NCI-H524 treated with DMSO at 0.1 percent for 48 hours (cell line): ENCODE measurements around the gene ALG2.

Experiments used
- DNase-seq: peaks from one replicate; lab custom pipeline; 2025; lab: John Stamatoyannopoulos, UW

Gene ALG2

GRCh38 chr9:99192786-99193465 lies 28.8 kb downstream of the ALG2 start:
- DNase-seq: no peak

GRCh38 chr9:99190597-99191283 lies 31.0 kb downstream of the ALG2 start:
- no peak for DNase-seq

GRCh38 chr9:99189887-99190596 lies 31.7 kb downstream of the ALG2 start:
- DNase-seq: no peak

GRCh38 chr9:99189186-99189585 lies 32.6 kb downstream of the ALG2 start:
- no peak for DNase-seq

DNA sequence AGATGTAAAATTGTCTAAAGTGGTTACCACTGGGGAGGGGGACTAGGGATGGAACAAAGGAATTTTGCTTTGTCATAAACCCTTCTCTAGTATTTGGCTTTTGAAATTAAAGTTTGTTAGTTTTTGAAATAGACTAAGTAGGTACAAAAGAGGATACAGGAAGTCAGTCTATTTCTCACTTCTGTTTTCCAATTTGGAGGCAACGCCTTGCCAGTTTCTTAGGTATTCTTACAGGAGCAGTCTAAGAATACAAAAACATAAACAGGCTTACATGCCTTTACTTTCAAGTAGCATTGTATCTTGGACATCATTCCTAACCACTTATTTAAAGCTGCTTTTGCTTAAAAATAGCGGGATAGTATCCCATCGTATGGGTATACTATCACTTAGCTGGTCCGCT lies 34.4 kb downstream of the ALG2 start:
- DNase-seq: no peak

GRCh38 chr9:99185934-99186333 lies 35.8 kb downstream of the ALG2 start:
- no peak for DNase-seq

GRCh38 chr9:99185348-99185632 lies 36.5 kb downstream of the ALG2 start:
- DNase-seq: no peak

DNA sequence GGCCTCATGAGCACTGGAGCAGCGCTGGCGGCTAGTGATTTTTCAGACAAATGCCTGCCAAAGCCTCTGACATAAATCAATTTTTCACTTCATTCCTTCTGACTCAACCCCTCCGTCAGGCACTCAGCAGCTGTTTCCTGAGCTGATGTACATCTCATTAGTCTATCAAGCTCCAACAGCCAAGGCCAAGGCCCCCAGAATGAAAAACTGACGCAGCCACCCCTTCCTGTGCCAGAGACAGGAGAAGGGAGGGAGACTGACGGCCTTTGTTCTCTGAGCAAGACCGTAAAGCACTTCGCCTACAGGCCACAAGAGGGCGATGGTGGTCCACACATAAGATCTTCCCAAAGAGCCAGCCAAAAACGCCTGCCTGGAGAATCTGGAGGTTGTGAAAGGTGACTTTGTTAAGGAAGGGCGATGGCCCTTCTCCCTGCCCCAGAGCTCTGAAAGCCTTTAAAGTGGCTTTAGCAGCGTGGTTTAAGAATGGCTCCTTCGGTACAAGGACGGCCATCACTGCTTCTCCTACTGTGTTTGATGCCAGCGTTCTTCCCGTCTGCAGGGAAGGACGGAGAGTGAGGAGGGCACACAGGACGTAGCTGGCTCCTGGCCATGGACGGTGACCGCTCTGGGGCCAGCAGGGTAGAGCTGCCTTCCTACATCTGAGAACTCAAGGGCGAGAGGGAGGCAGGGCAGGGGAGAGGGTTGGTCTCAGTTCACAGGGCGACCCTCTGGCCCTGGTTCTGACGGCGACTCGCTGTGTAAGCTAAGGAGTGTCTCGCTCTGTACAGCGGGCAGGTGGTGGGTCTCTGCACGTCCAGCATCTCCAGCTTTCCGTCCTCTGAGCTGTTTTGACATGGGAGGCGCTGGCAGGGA lies 37.0 kb downstream of the ALG2 start:
- peak; percentile 50 for DNase-seq

GRCh38 chr9:99184110-99184474 lies 37.6 kb downstream of the ALG2 start:
- DNase-seq: no peak

DNA sequence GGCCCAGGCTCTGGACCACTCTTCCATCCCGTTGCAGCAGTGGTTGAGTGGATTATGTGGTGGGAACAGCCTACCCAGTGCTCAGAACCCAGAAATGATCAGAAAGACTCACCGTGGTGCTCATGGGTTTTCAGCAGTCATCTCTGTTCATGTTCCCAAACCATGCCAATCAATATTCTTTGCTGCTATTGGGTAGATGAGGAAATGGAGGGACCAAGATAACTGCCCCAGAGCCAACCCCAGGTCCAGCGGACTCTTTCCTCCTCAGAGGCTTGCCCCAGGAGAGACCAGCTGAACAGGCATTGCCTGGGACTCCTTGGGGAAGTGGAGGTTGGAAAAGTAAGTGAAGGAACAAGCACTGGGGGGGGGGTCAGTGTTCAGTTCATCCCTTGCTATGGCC lies 38.1 kb downstream of the ALG2 start:
- DNase-seq: no peak

DNA sequence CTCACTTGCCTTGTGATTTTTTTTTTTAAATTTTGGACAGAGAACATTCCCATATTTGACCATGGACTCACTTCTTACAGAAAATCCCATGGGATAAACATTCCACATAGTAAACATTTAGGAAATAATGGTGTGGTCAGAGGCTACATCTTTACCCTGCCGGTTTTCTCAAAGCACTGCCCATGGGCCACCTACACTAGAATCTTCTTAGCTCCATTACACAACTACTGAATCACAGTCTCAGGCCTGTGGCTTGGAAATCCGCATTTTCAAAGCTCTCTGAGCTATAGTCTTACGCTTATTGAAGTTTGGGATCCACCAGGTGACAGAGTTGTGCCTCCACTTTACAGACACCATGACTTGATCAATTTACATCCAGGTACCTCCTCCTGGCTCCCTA lies 39.4 kb downstream of the ALG2 start:
- no peak for DNase-seq

GRCh38 chr9:99181621-99182020 lies 40.1 kb downstream of the ALG2 start:
- no peak for DNase-seq

- no peak for DNase-seq
Observed at GRCh38 chr9:99181206-99181605, 40.5 kb downstream of the ALG2 start.

DNA sequence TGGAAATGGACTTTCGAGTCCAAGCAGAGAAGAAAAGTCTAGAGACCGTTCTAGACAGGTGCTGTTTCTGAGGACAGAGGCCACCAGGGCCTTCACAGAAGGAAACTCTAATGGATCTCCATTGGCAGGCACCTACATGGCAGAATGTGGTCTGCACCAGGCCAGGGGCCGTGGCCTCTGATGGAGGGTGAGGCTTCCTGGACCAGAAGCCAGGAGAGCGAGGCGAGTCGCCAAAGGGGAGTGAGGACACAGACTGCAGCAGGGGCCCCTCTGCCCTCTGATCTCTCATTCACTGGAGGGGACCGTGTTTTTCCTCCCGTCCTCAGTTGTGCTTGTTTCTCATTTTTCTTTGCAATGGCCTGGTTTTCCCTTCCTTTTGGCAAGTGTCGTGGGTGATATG lies 41.1 kb downstream of the ALG2 start:
- DNase-seq: no peak

DNA sequence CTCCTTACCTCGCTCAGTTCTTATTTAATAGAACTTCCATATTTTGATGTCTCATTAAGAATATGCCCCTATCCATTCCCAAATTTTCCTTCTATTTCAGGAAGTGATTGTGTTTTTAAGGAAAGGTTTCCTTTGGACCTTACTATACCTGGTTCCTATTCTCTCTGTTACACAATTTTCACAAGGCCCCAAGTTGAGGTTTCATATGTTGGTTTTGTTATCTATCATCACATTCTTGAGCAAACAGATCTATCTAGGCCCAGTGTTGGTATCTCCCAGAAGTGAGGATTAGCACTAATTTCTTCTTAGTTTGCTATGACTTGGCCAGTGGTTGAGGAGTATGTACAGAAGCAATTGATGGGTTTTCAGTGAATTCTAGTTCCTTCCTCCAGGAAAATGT lies 41.5 kb downstream of the ALG2 start:
- DNase-seq: no peak

DNA sequence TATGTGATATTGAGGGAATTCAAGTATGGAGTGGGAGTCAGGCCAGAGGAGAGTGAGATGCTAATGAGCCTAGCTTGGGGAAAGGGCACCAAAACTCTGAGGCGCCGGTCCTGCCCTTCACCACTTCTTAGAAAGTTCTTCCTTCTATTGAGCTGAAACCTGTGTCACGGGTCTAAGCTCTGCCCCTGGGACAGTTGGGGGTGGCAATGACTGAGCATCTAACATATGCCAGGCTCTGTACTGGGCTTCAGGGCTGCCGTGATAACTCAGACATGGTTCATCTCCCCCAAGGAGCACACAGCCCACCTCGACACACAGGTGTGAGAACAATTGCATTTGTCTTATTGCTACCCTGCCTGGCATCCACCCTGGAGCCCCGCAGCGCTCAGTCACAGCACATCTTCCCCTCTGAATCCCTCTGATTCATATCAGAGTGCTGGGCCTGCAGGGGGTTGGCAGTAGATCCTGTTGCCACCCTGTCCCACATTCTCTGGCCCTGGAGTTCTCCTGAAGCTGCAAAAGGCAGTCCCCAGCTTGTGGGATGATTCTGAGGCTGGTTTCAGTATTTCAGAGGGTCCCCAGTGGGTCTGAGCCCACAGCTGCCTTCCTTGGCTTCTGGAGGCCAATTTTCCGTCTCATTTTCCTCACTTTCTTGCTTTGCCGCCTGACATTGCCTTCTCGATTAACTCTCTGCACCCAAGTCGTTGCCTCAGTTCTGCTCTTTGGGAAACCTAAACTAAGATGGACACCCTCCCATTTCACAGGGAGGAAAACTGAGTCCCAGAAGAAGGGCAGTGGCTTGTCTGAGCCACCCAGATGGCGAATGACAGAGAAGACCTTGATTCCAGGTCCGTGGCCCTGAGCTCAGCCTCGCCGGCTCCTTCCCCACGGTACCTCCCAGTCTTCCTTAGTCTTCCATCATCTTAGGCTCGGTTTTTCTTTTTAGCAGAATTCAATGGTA lies 42.5 kb downstream of the ALG2 start:
- no peak for DNase-seq

GRCh38 chr9:99177576-99178366 lies 44.0 kb downstream of the ALG2 start:
- no peak for DNase-seq

GRCh38 chr9:99176527-99177013 lies 45.2 kb downstream of the ALG2 start:
- no peak for DNase-seq

DNA sequence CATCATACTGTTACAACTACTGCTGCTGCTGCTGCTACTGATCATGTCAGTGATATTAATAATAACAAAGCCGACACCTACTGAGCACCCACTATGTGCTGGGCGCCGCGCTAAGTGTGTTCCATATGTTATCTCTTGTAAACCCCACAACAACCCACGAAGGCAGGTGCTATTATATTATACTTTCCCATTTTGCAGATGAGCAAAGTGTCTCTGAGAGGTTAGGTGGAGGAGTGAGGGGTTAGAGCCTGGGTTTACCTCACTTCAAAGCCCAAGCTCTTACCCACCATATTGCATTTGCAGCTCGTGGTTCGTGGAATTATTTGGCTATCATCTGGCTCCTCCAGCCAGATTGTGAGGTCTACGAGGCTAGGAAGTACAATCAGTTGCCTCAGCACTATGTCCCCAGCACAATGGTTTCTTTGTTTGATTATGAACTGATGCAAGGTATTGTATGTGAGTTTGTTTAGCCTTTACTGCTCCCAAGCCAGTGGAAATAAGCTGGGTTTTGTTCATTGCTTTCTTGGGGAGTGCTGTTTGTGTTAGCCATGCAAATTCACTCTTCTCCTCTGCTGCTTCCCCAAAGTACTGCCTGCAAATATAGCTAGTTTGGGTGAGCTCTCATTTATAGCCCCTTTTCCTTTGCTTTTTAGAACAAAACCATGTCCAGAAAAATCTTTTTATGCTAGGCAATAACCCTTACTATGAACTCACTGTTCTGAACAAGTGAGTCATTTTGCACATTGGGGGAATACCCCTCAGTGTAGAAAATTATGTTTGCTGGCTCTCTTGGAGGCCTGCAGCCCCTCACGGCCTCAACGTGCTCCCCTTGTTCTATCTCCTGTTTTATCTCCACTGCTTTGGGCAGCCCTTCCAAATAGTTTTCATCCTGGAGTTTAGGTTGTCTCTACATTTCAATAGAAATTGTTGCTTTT lies 47.9 kb downstream of the ALG2 start:
- no peak for DNase-seq
